ENCODE results near the gene GPR153.
A peak's percentile ranks its signal among the peaks of the same experiment; 100 is the strongest.

GPR153 gene

DNA sequence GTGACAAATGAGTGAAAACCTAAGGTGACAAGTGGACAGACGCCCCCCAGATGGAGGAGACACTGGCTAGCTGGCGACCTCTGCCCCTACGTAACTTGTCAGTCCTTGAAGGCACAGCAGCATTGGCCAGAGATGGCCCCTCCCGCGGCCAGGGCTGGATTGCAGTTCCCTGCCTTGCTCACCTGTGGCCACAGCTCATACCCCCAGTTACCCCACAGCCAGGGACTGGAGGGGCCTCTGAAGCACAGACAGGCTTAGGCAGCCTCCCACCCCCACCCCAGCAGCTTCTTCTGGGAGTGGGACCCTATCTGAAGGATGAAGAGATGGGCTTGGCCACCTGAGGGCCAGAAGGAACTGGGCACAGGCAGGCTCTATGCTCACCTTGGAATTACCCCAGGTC is 13.2 kb downstream of the GPR153 start:
- no peak for DNase-seq

DNA sequence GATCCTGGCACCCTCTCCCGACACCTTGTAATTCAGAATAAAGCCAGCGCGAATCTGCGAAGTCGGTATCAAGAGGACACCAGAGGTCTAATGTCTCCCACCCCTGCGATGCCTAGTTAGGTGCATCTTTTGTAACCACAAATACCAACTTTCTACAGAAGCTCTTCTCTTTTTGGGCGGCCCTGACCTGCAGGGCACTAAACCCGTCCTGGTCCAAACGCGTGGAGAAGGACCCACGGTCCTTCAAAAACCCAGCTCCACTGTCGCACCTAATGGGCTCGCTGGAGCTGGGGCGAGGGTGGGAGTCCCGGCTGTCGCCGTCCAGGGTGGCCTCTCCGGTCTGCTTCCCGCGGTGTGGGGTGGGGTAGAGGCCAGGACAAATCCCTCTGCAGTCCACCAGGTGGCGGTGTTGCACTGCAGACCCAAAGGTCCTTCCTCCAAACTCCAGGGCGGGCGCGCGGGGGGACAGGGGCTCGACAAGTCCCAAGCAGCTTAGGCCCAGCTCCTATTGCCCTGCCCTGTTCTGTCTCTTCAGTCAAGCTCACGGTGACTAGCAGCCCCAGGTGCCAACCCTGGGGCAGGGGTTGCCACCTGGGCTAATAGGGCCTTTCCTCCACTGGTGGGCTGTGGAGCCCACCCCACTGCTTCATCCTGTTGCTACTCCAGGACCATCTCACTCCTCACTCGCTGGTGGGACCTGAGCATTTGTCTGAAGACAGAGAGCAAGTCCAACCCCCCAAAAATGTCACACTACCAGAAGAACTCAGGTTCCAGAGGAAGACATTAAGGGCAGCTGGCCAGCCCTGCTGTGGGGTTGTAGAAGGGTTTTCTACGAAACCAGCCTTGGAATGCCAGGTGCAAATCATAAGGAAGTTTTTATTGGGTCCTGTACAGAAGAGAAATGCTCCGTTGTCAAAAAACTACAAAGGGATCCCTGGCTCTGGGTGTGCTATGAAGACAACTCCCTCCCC is 14.1 kb downstream of the GPR153 start:
- DNase-seq, result peak; percentile 78

DNA sequence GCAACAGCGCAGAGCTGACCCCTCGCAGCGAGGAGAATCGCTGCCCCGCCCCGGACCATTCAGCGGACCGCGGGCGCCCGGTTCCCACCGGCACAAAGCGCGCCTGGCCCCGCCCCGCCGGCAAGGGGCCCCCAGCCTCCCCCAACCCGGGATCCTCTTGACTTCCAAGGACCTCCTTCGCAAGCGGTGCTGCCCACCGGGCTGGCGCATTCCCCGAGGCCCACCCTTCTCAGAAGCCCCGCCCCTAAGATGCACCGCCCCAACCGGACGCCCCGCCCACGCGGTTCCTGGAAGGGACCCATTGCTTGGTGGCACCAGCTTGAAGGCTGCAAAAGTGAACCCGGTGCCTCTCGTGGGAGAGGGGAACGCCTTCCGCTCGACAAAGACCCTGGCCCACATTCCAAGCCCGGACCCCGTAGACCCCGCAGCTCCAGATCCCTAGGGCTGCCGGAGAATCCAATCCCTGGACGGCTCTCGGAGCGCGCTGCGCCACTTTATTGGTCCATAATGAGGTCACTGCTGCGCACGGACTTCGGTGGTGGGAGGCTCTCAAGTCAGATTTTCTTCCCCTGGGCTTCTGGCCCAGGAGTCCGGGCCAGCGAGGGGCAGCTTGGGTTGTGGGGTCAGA is 14.9 kb downstream of the GPR153 start:
- peak; percentile 37 for DNase-seq

DNA sequence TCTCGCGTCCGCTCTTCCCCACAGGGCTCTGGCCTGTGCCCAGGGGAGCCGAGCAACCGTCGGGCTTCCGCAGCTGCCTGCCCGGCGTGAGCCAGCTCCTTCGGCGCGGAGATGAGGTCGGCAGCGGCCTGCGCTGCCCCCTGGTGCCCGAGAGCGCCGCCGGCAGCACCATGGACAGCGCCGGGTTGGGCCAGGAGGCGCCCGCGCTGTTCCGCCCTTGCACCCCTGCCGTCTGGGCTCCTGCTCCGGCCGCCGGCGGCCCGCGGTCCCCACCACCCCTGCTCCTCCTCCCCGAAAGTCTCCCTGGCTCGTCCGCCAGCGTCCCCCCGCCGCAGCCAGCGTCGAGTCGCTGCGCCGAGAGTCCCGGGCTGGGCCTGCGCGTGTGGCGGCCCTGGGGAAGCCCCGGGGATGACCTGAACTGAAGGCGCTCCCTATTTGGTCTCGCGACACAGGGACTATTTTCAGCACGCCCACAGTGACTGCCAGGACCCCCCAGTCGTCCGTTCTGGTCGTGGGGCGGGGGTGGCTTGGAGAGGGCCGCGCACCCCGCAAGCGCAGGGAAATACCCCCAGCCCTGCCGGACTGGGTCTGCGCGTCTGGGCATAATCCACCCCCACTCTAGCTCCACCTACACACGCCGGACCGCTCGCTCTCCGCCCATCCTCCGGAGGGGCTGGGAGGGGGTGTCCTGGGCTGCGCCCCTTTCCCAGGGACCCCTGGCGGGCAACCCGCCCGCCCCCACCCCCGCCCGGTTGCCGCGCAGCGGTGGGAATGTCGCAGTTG is 15.6 kb downstream of the GPR153 start:
- peak; percentile 78 for DNase-seq

DNA sequence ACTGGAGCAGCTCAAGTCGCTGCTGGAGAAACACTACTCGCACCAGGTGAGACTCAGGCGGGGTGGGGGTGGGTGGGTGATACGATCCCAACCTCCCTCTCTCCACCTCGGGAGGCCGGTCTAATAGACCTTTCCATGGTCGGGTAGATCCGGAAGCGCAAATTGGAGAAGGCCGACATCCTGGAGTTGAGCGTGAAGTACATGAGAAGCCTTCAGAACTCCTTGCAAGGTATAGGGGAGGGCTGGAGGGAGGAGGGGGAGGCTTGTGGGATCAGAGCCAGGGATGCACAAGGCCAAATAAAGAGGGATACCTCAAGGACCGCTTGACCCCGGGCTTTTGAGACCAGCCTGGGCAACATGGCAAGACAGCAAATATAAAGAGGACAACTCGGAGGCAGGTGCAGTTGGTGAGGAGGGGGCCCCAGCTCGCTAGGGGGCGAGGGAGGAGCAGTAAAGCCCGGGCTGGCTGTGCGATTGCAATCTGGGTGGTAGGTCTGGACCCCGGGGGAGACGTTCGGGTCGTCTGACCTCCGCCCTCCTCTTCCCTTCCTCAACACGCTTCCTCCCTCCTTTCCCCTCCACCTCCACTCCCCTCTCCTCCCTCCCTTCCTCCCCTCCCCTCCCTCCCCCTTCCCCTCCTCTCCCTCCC is 16.4 kb downstream of the GPR153 start:
- no peak for DNase-seq

DNA sequence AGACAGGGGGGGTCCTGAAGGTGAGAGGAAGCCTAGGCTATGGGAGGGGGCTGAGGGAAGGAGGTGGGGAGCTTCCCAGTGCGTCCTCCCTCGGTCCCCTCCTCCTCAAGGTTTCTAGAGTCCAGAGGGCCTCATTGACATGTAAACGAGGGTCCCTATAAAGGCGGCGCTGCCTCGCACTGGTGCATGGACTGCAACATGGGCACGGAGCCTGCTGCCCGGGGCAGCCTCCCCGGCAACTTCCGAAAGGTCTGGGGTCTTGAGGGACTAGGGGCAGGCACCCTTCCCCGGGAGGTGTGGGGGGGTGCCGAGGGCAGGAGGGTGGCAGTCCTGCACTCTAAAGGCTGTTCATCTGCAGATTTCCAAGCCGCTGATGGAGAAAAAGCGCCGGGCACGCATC is 16.9 kb downstream of the GPR153 start, which contains the start of gene HES3:
HES3 (plus strand) TSS at position 187 of the 400 bp plus-strand sequence; CDS start at position 374, 187 bp downstream.
- DNase-seq, result no peak

DNA sequence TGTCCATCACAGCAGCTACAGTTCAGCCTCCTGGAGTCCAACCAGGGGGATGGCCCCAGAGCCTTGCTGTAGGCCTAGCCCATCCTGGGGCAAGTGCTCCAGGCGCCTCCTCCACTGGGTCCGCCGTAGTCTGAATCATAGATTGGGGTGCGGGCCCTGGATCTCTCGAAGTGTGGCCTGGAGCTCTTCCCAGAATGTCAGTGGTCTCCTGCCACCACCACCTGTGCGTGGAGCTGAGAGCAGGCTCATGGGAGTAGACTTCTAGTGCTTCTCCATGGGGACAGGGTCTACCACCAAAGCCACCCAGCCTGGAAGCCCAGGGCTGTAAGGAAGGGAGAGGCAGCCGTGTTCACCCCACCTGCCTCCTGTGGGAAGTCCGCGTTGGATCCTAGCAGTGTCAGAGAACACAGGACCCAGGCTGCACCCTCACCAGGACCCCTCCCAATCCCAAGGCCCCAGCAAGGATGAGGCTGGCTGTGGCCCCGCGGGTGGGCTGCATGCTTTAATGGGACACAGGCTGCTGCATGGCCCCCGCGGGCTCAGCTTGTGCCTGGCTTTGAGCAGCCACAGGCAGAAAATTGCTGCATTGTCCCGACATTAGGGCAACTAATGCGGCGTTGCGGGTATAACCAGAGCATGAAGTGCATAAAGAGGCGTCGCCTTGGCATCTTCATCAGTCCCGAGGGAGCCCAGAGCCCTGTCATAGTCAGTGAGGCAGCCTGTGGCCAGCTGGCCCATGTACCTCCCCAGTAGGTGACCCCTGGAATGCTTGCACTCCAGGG is 17.7 kb downstream of the GPR153 start:
- no peak for DNase-seq

DNA sequence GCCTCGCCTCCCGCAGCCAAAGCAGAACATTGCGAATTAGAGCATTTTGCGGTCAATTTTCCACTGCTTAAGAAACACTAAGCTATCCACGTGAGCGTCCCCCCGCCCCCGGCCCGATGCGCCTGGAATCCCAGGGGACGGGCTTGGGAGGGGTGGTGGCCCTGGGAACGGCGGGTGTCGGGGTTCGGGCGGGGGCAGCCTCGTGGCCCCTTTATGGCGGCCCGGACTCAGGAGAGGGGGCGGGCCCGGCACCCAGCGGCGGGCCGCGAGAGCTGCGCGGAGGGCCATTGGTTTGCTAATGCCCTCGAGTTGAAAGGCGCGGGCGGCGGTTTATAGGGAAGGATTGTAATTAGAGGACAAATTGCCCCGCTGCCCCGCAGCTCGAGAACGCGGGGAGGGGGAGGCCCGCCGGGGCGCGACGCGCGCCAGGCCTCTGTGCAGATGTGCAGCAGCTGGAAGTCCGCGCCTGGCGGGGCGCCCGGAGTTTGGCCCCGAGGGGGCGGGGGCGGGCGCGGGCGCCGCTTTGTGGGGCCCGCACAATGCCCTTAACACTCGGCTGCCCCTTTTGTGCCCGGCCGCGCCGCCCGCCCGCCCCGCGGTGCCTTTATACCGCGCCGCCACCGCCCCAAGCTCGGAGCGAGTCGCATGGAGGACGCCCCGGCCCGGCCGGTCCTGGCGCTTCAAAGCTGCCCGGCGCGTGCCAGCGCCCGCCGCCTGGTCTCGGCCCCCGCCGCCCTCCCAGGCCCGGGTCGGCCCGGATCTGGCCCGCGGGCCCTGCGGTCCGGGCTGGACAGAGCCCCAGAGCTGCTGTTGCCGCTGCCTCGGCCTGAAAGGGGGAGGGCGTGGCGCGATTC is 18.8 kb downstream of the GPR153 start:
- no peak for DNase-seq

DNA sequence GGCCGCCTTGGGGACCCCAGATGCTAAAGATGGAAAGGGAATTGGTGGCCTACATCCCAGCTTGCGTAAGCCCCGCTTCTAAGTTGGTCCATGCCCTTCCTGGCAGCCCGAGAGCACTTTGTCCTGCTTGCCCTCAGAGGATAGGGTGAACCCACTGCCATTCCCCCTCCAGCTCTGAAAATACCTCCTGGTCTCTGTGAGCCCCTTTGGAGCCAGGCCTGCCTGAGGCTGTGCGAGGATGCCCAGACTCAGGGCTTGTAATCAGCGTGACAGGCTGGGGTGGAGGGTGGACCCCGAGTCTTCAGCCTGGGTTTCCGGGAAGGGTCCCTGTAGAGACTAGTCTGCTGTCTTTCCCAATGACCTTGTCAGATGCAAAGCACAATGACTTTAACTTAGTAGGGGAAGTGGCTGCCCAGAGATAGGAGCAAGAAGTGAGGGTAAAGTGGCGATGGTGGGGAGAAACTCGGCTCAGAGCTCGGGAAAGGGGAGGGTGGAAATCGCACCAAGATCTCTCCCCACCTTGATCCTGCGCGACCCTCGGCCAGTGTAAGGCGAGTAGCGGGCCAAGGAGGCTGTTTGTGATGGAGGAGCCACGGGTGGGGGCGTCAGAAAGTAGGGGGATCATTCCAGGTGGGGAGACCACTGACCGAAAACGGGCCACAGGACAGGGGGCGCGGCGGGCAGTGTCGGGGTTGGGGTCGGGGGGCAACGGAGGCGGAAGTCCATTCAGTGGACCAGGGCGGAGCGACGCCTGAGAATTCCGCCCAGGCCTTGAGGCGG is 19.6 kb downstream of the GPR153 start:
- no peak for DNase-seq

DNA sequence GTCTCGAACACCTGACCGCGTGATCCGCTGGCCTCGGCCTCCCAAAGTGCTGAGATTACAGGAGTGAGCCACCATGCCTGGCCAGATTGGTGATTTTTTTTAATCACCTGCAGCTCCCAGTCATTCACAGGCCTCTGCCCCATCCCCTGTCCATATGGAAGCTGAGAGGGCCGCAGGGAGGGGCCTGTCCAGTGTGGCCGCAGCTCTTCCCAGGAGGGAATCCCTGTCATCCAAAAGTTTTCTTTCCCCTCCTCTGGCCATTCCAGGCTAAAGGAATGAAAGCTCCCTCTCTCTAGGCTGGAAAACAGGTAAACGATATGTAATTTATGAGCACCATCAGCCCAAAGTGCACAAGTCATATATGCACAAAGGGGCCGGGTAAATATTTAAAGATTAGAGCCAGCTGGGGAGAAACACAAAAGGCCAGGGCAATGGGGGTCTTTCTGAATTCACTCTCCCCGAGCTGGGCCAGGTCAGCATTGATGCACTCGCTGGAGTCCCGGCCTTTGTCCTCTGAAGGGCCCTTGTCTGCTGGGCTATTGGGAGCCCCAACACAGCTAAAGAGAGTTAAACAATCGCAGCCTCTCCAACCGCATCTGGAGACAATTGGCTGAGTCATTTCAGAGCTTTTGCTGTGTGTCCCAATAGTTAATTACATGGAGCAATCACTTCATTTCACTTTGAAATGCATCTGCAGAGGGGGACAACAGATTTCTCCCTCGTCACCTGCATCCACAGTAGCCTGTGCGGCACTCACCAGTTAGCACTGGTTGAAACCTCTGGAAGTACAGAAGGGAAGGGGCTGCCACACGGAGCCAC is 20.7 kb downstream of the GPR153 start:
- DNase-seq, result no peak

DNA sequence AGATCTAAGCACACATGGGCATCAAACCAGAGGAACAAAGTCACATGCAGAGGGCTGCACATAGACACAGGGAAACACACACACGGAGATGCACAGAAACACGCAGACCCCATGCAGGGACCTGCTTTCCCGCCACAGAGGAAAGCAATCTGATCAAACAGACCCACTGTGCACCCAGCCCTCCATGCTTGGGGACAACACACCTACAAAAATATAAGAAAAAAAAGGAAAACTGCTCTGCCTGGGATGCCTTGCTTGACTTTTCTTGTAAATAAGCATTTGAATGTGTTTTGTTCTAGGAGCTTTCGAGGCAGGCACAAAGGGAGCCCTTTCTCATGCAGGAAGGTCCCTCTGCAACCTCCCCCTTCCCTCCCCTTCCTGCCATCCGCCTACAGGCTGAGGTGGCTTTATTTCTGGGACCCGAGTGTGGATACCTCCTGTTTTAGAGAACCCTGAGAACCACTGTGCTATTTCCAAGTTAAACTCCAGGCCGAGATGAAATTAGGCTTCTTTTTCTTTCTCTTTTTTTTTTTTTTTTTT is 21.6 kb downstream of the GPR153 start:
- no peak for DNase-seq

DNA sequence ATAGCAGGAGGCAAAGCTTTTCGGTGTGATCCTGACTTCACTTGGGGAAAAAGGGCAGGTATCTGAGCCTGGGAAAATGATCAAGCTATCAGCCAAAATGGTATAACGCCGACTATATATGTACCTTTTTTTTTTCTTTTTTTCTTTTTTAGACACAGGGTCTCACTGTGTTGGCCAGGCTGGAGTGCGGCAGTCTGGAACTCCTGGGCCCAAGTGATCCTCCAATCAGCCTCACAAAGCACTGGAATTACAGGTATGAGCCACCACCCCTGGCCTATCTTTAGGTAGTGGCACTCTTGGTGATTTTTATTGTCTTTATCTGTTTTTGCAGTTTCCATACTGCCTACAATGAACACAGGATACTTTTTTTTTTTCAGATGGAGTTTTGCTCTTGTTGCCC is 23.8 kb downstream of the GPR153 start:
- DNase-seq, result no peak

DNA sequence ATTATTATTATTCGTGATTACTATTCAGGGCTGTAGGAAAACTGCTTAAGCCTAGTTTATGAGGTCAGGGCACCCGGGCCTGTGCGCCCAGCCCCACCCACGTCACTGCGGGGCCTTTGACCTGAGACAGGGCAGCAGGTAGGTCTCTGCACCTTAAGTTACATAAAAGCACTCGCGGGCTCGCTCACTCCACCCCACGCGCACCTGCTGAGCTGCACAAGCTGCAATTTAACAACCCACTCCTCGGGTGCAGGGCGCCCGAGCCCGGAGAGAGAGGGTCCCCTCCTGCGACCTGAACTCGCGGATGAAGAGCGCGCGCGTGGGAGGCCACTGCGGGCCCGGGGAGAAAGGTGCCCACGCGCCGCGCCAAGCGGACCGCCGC is 25.6 kb downstream of the GPR153 start:
- DNase-seq, result no peak

DNA sequence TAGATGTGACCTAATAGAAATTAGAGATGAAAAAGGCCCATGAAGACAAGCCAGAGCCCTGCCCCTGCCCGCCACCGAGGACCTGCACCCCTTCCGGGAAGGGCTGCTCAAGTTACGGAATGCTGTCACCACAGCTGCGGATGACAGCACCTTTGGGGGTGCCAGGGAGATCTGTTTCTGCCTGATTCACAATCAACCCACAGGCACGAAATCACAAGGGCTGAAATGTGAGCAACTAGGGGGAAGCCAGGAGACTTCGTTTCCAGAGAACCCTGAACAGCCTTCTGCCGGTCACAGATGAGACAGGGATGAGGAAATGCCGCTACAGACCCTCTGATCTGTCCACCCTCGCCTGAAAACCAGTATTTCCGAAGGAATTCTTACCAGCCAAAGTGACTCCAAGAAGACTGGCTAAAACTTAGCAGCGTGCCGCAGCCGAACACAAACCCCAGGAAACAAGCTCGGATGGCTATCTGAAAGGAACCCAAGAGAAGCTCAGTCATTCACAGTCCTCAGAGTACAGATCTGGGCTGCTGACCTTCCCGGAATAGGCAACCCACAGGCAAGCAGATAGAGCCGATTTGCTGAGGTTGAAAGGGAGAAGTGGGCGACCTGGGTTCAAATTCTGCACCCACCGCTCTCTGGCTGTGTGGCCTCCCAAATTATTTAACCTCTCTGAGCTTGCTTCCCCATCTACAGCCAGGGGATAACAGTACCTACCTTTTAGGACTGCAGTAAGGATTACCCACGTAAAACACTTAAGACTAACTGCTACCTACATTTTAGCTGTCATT is 26.2 kb downstream of the GPR153 start:
- DNase-seq, result no peak

DNA sequence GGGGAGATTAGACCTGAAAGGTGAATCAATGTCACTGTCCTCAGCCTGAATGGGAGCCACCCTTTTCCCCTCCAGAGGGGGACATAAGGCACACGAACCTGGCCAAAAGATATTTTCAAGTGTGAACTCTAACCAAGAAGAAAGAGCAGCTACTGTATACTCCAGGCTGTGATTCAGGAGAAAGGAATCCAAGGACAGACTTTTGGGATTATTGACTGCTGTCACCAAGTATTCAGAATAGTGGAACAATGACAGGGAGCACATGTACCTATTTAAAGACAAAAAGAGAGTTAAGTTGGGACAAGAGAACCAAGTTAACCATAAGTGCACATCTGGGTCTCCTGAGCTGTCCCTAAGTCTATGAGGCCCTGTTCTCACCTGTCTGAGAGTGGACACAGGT is 27.5 kb downstream of the GPR153 start:
- DNase-seq, result no peak

DNA sequence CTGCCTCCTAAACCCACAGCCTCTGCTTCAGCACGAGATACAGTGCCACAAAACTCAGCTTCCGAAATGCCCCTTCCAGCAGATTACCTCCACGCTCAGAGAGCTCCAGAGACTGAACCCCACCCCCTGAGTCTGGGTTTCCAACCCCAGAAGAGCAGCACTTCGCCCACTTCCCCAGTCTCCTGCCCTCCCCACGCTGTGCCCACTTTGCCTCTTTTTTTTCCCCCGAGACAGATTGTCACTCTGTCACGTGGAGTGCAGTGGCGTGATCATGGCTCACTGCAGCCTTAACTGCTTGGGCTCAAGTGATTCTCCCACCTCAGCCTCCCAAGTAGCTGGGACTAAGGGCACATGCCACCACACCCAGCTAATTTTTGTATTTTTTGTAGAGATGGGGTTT is 35.2 kb downstream of the GPR153 start:
- DNase-seq, result no peak

DNA sequence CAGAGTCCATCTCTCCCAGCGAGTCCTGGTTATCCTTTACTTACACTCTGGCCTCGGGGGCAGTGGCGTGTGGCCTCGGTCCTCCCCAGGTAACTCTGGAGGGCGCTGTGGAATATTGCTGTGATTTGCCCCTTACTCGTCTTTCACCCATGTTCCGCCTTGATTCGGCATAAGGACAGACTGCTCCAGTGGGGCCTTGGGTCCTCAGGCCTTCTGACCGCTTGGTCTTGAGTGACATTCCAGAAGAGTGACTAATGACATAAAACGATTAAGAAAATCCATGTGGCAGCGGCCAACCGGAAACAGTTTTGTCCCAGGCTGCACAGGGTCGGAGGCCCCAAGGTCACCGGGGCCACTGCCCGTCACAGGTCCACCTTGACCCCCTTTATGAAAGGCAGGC is 36.2 kb downstream of the GPR153 start:
- no peak for DNase-seq

DNA sequence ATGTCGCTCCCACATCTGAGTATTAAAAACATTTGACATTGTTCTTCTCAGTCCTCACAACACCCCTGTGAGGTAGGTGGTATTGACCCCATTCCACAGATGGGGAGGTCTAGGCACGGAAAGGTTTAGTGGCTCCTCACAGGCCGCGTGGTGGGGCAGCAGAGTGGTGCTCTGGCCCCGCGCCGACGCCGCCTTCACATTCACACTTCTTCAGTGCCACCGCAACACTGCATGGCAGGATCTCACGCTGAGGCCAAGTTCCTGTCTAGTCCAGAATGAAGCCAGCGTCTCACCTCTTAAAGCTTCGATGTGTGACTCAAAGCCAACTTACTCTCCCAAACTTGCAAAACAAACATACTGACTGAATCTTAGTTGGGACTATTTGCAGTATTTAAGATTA is 37.3 kb downstream of the GPR153 start:
- no peak for DNase-seq

All from activated CD4-positive, alpha-beta T cell treated with anti-CD3 and anti-CD28 coated beads, Interleukin-2, amount 50 U/mL, for 1 hour (primary cell).